Measurements from ENCODE around the gene GZMM.

Gene GZMM

GRCh38 chr19:548886-549830 lies 5.3 kb downstream of the GZMM start:
- H3K4me3 ChIP-seq (ENCODE audit: control insufficient read depth, low read depth, low read length): no peak overlapping the region
- TF ChIP-seq, protein P1, sequence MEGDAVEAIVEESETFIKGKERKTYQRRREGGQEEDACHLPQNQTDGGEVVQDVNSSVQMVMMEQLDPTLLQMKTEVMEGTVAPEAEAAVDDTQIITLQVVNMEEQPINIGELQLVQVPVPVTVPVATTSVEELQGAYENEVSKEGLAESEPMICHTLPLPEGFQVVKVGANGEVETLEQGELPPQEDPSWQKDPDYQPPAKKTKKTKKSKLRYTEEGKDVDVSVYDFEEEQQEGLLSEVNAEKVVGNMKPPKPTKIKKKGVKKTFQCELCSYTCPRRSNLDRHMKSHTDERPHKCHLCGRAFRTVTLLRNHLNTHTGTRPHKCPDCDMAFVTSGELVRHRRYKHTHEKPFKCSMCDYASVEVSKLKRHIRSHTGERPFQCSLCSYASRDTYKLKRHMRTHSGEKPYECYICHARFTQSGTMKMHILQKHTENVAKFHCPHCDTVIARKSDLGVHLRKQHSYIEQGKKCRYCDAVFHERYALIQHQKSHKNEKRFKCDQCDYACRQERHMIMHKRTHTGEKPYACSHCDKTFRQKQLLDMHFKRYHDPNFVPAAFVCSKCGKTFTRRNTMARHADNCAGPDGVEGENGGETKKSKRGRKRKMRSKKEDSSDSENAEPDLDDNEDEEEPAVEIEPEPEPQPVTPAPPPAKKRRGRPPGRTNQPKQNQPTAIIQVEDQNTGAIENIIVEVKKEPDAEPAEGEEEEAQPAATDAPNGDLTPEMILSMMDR (IDR thresholded peaks at IDR 0.05; ENCODE audit: control insufficient read depth, insufficient read depth, low read depth, low read length, missing control alignments): no peak
- no peak for DNase-seq (ENCODE audit: low read depth)

DNA sequence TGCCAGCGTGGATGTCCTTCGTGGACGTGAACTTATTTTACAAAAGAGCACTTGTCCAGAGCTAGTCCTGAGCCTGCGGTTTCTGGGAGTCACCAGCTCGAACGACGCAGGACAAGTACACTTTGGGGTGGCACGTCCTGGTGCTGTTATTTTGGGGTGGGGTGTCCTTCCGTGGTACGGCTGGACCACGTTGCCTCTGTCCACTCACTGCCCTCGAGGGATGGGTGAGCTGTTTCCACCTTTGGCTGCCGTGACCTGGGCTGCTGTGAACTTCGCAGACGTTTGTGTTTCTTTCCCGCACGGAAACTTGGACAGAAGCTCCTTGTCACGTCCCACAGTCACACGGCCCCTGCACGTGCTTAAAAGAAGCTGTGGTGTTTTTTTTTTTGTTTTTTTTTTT lies 11.0 kb downstream of the GZMM start:
- DNase-seq (ENCODE audit: low read depth): no peak
- TF ChIP-seq, protein P1 (IDR thresholded peaks at IDR 0.05; ENCODE audit: control insufficient read depth, insufficient read depth, low read depth, low read length, missing control alignments): no peak
- H3K4me3 ChIP-seq (ENCODE audit: control insufficient read depth, low read depth, low read length): no peak overlapping the region

- TF ChIP-seq, protein P1 (IDR thresholded peaks at IDR 0.05; ENCODE audit: control insufficient read depth, insufficient read depth, low read depth, low read length, missing control alignments): no peak
- no peak for DNase-seq (ENCODE audit: low read depth)
- no peak overlapping the region for H3K4me3 ChIP-seq (ENCODE audit: control insufficient read depth, low read depth, low read length)
Measured at GRCh38 chr19:555474-555808, 11.6 kb downstream of the GZMM start.

DNA sequence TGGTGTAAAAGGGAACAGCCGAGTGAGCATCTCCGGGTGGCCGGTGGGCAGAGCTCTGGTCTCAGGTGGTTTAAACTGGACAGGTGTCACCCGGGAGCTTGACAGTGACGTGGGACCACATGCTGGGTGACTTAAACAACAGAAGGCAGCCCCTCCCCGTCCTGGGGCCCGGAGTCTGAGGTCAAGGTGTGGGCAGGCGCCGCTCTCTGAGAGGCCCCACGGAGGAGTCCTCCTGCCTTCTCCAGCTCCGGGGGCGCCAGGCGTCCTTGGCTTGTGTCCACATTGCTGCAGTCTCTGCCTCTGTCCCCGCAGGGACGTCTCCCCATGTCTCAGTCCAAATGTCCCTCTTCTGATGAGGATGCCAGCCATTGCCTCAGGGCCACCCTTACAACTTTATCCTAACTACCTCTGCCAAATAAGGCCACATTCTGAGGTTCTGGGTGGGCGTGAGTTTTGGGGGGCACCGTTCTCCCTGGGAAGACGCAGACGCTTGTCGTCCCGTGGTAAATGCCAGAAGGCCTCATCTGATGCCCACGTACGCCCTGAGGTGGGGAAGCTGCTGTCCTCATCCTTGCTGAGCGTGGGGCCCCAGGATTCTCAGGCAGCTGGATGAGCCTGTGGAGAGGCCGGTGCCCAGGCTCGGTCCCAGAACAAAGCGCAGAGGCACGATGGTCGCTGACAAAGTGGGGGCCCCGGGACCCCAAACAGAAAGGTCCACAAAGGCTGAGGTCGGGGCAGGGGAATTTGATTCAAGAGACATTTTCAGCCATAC lies 12.9 kb downstream of the GZMM start:
- TF ChIP-seq, protein P1 (IDR thresholded peaks at IDR 0.05; ENCODE audit: control insufficient read depth, insufficient read depth, low read depth, low read length, missing control alignments): no peak
- no peak overlapping the region for H3K4me3 ChIP-seq (ENCODE audit: control insufficient read depth, low read depth, low read length)
- DNase-seq (ENCODE audit: low read depth): no peak

- DNase-seq (ENCODE audit: low read depth): no peak
- H3K4me3 ChIP-seq (ENCODE audit: control insufficient read depth, low read depth, low read length): no peak overlapping the region
- TF ChIP-seq, protein P1 (IDR thresholded peaks at IDR 0.05; ENCODE audit: control insufficient read depth, insufficient read depth, low read depth, low read length, missing control alignments): no peak
Measured at GRCh38 chr19:558770-559439, 15.1 kb downstream of the GZMM start.

DNA sequence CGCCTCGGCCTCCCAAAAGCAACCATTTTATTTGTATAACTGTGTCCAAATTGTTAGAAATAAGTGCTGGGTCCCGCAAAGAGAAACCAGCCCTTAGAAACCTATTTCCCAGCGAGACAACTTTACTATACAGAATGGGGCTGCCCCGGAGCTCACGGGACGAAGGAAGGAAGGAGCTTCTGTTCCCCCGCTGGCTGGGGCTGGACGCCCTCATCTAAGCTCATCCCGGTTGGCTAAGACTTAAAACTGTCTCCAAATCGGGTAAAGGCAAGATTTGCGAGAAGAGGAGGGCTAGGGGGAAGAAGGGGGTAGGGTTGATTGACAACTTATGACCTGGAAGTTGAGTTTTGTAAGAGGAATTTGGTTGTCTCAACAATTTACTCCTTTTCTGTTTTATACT lies 16.3 kb downstream of the GZMM start:
- no peak for DNase-seq (ENCODE audit: low read depth)
- TF ChIP-seq, protein P1 (IDR thresholded peaks at IDR 0.05; ENCODE audit: control insufficient read depth, insufficient read depth, low read depth, low read length, missing control alignments): no peak
- no peak overlapping the region for H3K4me3 ChIP-seq (ENCODE audit: control insufficient read depth, low read depth, low read length)

Data from AG09309 (cell line).